Right lobe of liver (tissue), 6 donors: ENCODE data around the gene SF3B3. TPM values are rescaled to one million over a fixed set of nuclear protein-coding genes. Genes with fewer than 3 reads are reported as not detected.

Experiments used
- ATAC-seq, 4 donors: fragments of 200-7000 bp; cut with Tn5 transposase; one replicate each; pipeline ENCODE4 v1.9.1; 2020; ENCODE audit warnings: mild to moderate bottlenecking in 4 of 4, moderate library complexity in 4 of 4
- DNase-seq, 3 donors: peaks; one replicate each; pipeline ENCODE4 v3.0.0-alpha.2; 2020
- H3K27ac ChIP-seq, 3 donors: fragments of 200-600 bp; one replicate each; pipeline ENCODE4 v1.8.0; 2022
- H3K27me3 ChIP-seq, 2 donors: fragments of 200-600 bp; one replicate each; pipeline ENCODE4 v1.8.0; 2022
- H3K36me3 ChIP-seq, 4 donors: fragments of 200-600 bp; sonication (generic) in 1 of 4; one replicate each; pipeline versions ENCODE4 v1.5.1 to v1.8.0; 2017 to 2022; ENCODE audit warnings: control low read depth in 1 of 4
- H3K4me1 ChIP-seq, 4 donors: fragments of 200-600 bp; sonication (generic) in 1 of 4; one replicate each; pipeline versions ENCODE4 v1.5.1 to v1.8.0; 2017 to 2022; ENCODE audit warnings: control low read depth in 1 of 4
- H3K4me3 ChIP-seq, 3 donors: fragments of 200-600 bp; one replicate each; pipeline ENCODE4 v1.8.0; 2022
- H3K9me3 ChIP-seq, 4 donors: fragments of 200-600 bp; sonication (generic) in 1 of 4; one replicate each; pipeline versions ENCODE4 v1.5.1 to v1.8.0; 2017 to 2022; ENCODE audit warnings: control low read depth in 1 of 4
- POLR2A ChIP-seq: fragments of 450-650 bp; IDR thresholded peaks from one replicate; pipeline ENCODE4 v1.6.1; 2017; ENCODE audit warnings: antibody characterized with exemption, mild to moderate bottlenecking
- WGBS: methylation state at CpG from one replicate; pipeline ENCODE4 v1.1.6; 2018; ENCODE audit warnings: low coverage, low lambda C conversion rate; ENCODE audit not compliant: insufficient coverage; ENCODE audit errors: missing lambda C conversion rate; 5-methylcytosine and 5-hydroxymethylcytosine counted together
- intact Hi-C, 2 donors: fragments of 100-400 bp; cut with DNase I; formaldehyde crosslinking; loops; one replicate each; pipeline versions ENCODE4 v1.11.2 to v1.14.1; 2022
- total RNA-seq, 6 experiments: library from RNA; depleted of rRNA in 2 of 6; stranded (reverse); fragments of >200 nt in 2 of 6; fragmentation: NEBNext Ultra II Directional in 3 of 6; extraction: Animal tissue kit (Norgen Biotek cat#: 25700) in 3 of 6; gene quantifications; one replicate each; pipeline versions ENCODE4 v1.1.0 to v1.2.4, GENCODE V29; 2016 to 2023
- TF ChIP-seq, protein P1 (sequence below), 4 donors: fragments of 200-600 bp in 3 of 4; fragments of 450-650 bp in 1 of 4; IDR thresholded peaks; one replicate each; pipeline versions ENCODE4 v1.5.1 to v1.8.0; 2016 to 2022; ENCODE audit warnings: antibody characterized with exemption in 4 of 4, mild to moderate bottlenecking in 2 of 4
- donor health status: DM: no; HTN: yes; CAD: no.
- donor health status: DM: no; HTN: no; CAD: no.
- donor health status: DM: no; HTN: no; CAD: no.
- donor health status: DM: no; HTN: yes; CAD: no.
- donor health status: DM: no; HTN: yes; CAD: no.

Gene SF3B3
- total RNA-seq, 6 experiments from 2014 or later, result 51.4 to 110 (median 90.7) TPM

DNA sequence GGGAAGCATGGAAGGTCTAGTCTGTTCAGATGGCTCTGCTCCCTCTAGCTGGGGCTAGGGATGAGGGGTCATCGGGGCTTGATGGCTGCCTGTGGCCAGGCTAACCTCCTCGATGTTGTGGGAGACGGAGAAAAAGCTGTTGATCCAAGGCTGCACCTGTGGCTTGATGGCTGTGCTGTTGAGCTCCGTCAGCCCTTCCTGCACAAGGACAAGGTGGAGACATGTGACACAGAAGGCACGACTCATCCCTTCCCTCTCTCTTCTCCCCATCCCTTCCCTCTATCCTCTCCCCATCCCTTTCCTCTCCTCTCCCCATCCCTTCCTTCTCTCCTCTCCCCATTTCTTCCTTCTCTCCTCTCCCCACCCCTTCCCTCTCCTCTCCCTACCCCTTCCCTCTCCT lies 41.0 kb upstream of the SF3B3 start:
- Histone ChIP-seq H3K27me3 (no peaks in the 10 kb centered on the region), H3K4me3 (no peak overlapping the region), H3K9me3 (no peaks in the 10 kb centered on the region), H3K27ac (no peak overlapping the region), H3K36me3 (peaks cover 0 to 62% (median 16%) of the 10 kb centered on the region in 4 donors), H3K4me1 (no peaks in the 10 kb centered on the region)
- TF ChIP-seq POLR2A, result no peak
- TF ChIP-seq, protein P1, sequence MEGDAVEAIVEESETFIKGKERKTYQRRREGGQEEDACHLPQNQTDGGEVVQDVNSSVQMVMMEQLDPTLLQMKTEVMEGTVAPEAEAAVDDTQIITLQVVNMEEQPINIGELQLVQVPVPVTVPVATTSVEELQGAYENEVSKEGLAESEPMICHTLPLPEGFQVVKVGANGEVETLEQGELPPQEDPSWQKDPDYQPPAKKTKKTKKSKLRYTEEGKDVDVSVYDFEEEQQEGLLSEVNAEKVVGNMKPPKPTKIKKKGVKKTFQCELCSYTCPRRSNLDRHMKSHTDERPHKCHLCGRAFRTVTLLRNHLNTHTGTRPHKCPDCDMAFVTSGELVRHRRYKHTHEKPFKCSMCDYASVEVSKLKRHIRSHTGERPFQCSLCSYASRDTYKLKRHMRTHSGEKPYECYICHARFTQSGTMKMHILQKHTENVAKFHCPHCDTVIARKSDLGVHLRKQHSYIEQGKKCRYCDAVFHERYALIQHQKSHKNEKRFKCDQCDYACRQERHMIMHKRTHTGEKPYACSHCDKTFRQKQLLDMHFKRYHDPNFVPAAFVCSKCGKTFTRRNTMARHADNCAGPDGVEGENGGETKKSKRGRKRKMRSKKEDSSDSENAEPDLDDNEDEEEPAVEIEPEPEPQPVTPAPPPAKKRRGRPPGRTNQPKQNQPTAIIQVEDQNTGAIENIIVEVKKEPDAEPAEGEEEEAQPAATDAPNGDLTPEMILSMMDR (IDR thresholded peaks at IDR 0.05), result no peak
- 67% methylated on average over 1 of the region's 5 CpGs for WGBS
- intact Hi-C loops, result no loop called here
- no peak for ATAC-seq
- no peak for DNase-seq

DNA sequence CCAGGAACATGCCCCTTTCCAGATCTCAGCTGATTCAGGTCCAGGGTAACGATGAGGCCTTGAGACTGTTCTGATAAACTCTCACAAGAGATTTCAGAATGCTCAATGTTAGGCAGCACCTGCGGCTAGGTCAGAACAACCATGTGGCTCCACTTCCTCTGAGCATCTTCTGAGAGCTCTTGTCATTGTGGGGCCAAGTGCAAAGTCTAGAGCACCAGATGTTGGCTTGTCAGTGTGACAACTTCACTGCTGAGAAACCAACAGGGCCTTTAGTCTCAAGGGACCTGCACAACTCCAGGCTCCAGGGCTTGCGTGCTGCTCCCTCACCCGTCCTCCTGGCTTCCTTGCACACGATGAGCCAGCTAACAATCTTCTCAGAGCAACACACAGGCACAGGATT lies 40.2 kb upstream of the SF3B3 start:
- H3K27ac ChIP-seq, result no peak overlapping the region
- no peaks in the 10 kb centered on the region for H3K4me1 ChIP-seq
- DNase-seq, result no peak
- H3K9me3 ChIP-seq, result no peaks in the 10 kb centered on the region
- intact Hi-C loops, result no loop called here
- ATAC-seq, result no peak
- H3K27me3 ChIP-seq, result no peaks in the 10 kb centered on the region
- 88% methylated on average over 1 of the region's 5 CpGs for WGBS
- peaks cover 0 to 62% (median 16%) of the 10 kb centered on the region in 4 donors for H3K36me3 ChIP-seq
- TF ChIP-seq POLR2A, result no peak
- TF ChIP-seq, protein P1 (IDR thresholded peaks at IDR 0.05), result no peak
- no peak overlapping the region for H3K4me3 ChIP-seq

DNA sequence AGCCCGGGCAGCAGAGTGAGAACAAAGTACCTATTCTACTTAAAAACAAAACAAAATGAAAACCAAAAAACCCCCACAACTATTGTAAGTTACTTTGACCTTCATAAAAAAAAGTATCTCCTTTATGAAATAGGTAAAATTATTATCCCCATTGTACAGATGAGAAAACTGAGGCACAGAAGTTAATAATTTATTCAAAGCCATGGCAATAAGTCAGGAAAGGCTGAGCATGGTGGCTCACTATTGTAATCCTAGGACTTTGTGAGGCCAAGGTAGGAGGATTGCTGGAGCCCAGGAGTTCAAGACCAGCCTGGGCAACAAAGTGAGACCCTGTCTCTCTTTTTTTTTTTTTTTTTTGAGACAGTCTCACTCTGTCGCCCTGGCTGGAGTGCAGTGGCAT lies 38.7 kb upstream of the SF3B3 start:
- H3K4me3 ChIP-seq, result no peak overlapping the region
- no peaks in the 10 kb centered on the region for H3K4me1 ChIP-seq
- no peaks in the 10 kb centered on the region for H3K9me3 ChIP-seq
- no peaks in the 10 kb centered on the region for H3K27me3 ChIP-seq
- peaks cover 0 to 52% (median 16%) of the 10 kb centered on the region in 4 donors for H3K36me3 ChIP-seq
- no peak for DNase-seq
- H3K27ac ChIP-seq, result no peak overlapping the region
- WGBS, result 100% methylated on average over 1 of the region's 2 CpGs
- intact Hi-C loops, result no loop called here
- TF ChIP-seq, protein P1 (IDR thresholded peaks at IDR 0.05), result no peak
- no peak for TF ChIP-seq POLR2A
- no peak for ATAC-seq

DNA sequence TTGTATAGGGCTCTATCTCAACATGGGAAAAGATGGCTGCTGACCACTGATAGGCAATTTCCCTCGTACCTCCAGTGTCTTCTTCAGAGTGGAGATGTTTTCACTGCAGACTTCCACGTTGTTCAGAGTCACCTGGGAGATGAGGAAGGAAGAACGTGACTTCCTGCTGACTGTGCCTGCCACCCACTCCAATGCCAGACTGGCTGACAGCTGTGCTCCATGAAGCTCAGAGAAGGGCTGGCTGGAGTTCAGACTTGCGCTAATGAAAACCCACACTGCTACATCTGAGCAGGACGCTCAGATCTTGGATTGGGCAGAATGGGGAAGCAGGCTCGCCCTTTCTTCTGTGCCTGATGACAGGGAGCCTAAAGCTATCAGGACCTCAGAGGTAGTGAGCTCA lies 33.4 kb upstream of the SF3B3 start:
- intact Hi-C loops, result no loop called here
- no peaks in the 10 kb centered on the region for H3K4me1 ChIP-seq
- WGBS, result 79% methylated on average over 5 of the region's 6 CpGs
- no peak for ATAC-seq
- DNase-seq, result no peak
- H3K4me3 ChIP-seq, result no peak overlapping the region
- TF ChIP-seq POLR2A, result no peak
- TF ChIP-seq, protein P1 (IDR thresholded peaks at IDR 0.05), result no peak
- no peak overlapping the region for H3K27ac ChIP-seq
- peaks cover 0 to 46% (median 2%) of the 10 kb centered on the region in 4 donors for H3K36me3 ChIP-seq
- no peaks in the 10 kb centered on the region for H3K27me3 ChIP-seq
- H3K9me3 ChIP-seq, result no peaks in the 10 kb centered on the region

DNA sequence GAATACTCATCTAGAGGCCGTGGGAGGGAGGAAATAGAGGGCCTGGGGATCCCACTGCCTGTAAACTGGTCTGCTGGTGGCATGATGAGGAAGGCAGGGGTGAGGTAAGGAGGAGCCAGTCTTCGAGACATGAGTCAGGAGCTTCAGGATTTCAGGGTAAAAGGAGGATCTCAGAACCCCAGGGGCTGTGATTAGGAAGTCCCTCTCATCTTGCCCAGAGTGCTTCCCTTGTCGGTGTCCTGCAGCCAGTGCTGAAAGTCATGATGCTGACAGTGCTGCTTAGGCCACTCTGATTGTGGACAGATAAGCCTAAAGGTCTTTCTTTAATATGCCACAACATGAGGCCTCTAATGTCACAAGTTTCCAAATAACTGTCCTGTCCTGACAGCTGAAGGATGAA lies 29.8 kb upstream of the SF3B3 start:
- 75% methylated on average over 2 of the region's 3 CpGs for WGBS
- DNase-seq (no peak), ATAC-seq (no peak)
- Histone ChIP-seq H3K27ac (no peak overlapping the region), H3K4me1 (no peaks in the 10 kb centered on the region), H3K9me3 (no peaks in the 10 kb centered on the region), H3K36me3 (peaks cover 0 to 64% (median 10%) of the 10 kb centered on the region in 4 donors), H3K27me3 (no peaks in the 10 kb centered on the region), H3K4me3 (no peak overlapping the region)
- TF ChIP-seq POLR2A, result no peak
- TF ChIP-seq, protein P1 (IDR thresholded peaks at IDR 0.05), result no peak
- intact Hi-C loops, result no loop called here
